Measurements from ENCODE around the gene SPRN. TPM values are rescaled to one million over a fixed set of nuclear protein-coding genes. Genes with fewer than 3 reads are reported as not detected.
"Not testable (repeated sequence)": the region's sequence is repeated elsewhere in the genome, so short reads cannot be mapped to it uniquely, and the experiment has no call there.

The SPRN gene
- total RNA-seq, 1 experiment from 2014 or later = not detected

DNA sequence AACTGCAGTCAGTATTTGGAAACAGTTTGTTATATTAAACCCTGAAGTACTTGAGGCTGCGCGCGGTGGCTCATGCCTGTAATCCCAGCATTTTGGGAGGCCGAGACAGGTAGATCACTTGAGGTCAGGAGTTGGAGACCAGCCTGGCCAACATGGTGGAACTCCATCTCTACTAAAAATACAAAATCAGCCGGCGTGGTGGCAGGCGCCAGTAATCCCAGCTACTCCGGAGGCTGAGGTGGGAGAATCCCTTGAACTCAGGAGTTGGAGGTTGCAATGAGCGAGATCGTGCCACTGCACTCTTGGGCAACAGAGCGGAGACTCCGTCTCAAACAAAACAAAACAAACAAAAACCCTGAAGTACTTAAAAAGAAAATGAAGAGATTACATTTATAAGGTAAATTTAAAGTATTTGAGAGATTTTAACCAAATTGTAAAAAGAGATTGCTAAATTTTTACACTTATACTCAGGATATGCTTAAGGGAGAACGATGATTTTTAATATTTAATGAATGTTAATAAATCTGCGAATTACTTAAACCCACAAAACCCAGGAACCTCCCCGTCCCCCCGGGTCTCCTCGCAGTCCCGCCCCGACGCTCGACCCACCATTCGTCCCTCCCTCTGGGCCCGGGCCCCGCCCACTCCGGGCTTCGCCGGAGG is 30.9 kb downstream of the SPRN start:
- in situ Hi-C loops (cut with HindIII; ENCODE audit: low sequenced_read_pairs) = no loop called here

GRCh38 chr10:133391761-133392518 is 32.5 kb downstream of the SPRN start:
- no peak for DNase-seq (ENCODE audit: low spot score)
- in situ Hi-C loops (cut with HindIII; ENCODE audit: low sequenced_read_pairs) = no loop called here

More for the DNA sequence above, 30.9 kb downstream of the SPRN start:
- DNase-seq (ENCODE audit: low spot score) = no peak

GRCh38 chr10:133391249-133391635 is 33.2 kb downstream of the SPRN start:
- no peak for DNase-seq (ENCODE audit: low spot score)

GRCh38 chr10:133390597-133391248 is 33.7 kb downstream of the SPRN start:
- in situ Hi-C loops (cut with HindIII; ENCODE audit: low sequenced_read_pairs) = no loop called here
- no peak for DNase-seq (ENCODE audit: low spot score)

More at GRCh38 chr10:133391249-133391635, 33.2 kb downstream of the SPRN start:
- in situ Hi-C loops (cut with HindIII; ENCODE audit: low sequenced_read_pairs) = no loop called here

DNA sequence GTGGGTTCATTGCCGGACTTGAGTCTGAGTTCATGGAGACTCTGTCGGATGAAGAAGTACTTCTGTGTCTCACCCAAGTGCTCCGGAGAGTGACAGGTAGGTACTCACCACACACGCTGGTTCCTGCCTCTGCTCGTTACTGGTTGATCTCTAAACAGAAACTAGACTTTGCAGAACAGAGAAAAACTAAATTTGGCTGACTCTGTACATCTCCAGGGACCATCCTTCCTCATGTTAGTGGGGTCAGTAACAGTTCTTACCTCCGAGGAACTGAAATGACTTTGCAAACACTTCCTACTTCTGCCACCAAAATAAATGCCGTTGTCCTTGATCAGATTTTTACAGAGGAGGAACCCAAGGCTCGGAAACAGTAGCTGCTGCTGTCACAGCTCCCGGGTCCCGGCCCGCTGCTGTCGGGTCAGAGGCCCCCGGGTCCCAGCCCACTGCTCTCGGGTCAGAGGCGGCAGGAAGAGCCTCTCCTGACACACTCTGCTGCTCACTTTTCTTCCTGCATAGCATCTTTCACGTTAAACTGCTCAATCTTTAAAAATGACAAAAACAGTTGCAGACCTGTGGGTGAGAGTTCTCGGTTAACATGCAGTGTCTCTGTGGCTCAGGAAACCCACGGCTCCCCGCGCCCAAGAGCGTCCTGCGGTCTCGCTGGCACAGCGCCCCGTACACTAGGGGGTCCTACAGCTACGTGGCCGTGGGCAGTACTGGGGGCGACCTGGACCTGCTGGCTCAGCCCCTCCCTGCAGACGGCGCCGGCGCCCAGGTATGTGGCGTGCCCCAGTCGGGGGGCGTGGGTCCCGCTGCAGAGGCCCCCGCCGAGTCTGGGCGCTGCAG is 35.2 kb downstream of the SPRN start:
- in situ Hi-C loops (cut with HindIII; ENCODE audit: low sequenced_read_pairs) = no loop called here
- no peak for DNase-seq (ENCODE audit: low spot score)

- DNase-seq (ENCODE audit: low spot score) = peak; percentile 17
- in situ Hi-C loops (cut with HindIII; ENCODE audit: low sequenced_read_pairs) = no loop called here
These were observed 36.0 kb downstream of the SPRN start for GRCh38 chr10:133388236-133388972.

- in situ Hi-C loops (cut with HindIII; ENCODE audit: low sequenced_read_pairs); DNase-seq (ENCODE audit: low spot score): not testable (repeated sequence)
These were observed 37.5 kb downstream of the SPRN start for GRCh38 chr10:133386951-133387350.

GRCh38 chr10:133385214-133385613 is 39.2 kb downstream of the SPRN start:
- DNase-seq (ENCODE audit: low spot score) = no peak
- in situ Hi-C loops (cut with HindIII; ENCODE audit: low sequenced_read_pairs) = no loop called here

GRCh38 chr10:133384071-133384470 is 40.4 kb downstream of the SPRN start:
- no peak for DNase-seq (ENCODE audit: low spot score)
- in situ Hi-C loops (cut with HindIII; ENCODE audit: low sequenced_read_pairs) = no loop called here

DNA sequence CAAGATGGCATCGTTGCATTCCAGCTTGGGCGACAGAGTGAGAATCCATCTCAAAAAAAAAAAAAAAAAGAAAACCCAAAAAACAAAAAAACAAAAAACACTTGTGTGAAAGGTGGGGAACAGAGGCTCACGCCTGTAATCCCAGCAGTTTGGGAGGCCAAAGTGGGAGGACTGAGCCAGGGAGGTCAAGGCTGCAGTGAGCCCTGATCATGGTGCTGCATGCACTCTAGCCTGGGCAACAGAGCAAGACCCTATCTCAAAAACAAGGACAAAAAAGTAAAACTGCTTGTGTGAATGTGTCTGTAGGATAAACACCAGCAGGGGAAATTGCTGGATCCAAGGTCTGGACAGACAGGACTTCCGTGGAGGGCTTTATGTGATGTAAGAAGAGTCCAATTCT is 40.9 kb downstream of the SPRN start:
- in situ Hi-C loops (cut with HindIII; ENCODE audit: low sequenced_read_pairs) = no loop called here
- no peak for DNase-seq (ENCODE audit: low spot score)

GRCh38 chr10:133381036-133381435 is 43.4 kb downstream of the SPRN start:
- in situ Hi-C loops (cut with HindIII; ENCODE audit: low sequenced_read_pairs) = no loop called here
- no peak for DNase-seq (ENCODE audit: low spot score)

- peak; percentile 20 for DNase-seq (ENCODE audit: low spot score)
- in situ Hi-C loops (cut with HindIII; ENCODE audit: low sequenced_read_pairs) = no loop called here
These were observed 44.4 kb downstream of the SPRN start for GRCh38 chr10:133379801-133380666.

- DNase-seq (ENCODE audit: low spot score) = peak; percentile 69
- in situ Hi-C loops (cut with HindIII; ENCODE audit: low sequenced_read_pairs) = no loop called here
These were observed 45.1 kb downstream of the SPRN start, which contains the start of gene PAOX for GRCh38 chr10:133379152-133379800. Gene PAOX, plus strand, starts transcription at chr10:133379262. Its CDS starts 55 bp downstream, at chr10:133379317.

GRCh38 chr10:133378251-133379096 is 46.0 kb downstream of the SPRN start:
- in situ Hi-C loops (cut with HindIII; ENCODE audit: low sequenced_read_pairs) = no loop called here
- peak; percentile 69 for DNase-seq (ENCODE audit: low spot score)

DNA sequence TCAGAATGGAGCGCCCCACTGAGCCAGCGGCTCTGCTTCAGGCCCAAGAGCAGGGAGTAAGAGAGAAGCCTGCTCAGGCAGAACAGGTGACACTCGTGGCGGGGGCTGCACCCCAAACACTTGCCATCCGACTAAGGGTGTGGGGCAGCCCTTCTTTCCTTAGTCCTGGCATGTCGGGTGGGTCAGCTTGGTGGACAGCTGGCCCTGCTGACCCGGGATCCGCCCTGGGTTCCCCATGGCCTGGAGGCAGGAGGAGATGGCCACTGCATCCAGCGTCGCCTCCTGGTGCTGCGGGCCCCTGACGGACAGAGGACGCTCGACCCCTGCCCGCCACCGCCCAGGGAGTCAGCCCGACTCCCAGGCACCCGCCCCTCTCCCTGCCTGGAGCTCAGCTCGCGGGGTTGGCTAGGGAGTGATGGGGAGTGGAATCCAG is 46.6 kb downstream of the SPRN start:
- no peak for DNase-seq (ENCODE audit: low spot score)
- in situ Hi-C loops (cut with HindIII; ENCODE audit: low sequenced_read_pairs) = no loop called here

DNA sequence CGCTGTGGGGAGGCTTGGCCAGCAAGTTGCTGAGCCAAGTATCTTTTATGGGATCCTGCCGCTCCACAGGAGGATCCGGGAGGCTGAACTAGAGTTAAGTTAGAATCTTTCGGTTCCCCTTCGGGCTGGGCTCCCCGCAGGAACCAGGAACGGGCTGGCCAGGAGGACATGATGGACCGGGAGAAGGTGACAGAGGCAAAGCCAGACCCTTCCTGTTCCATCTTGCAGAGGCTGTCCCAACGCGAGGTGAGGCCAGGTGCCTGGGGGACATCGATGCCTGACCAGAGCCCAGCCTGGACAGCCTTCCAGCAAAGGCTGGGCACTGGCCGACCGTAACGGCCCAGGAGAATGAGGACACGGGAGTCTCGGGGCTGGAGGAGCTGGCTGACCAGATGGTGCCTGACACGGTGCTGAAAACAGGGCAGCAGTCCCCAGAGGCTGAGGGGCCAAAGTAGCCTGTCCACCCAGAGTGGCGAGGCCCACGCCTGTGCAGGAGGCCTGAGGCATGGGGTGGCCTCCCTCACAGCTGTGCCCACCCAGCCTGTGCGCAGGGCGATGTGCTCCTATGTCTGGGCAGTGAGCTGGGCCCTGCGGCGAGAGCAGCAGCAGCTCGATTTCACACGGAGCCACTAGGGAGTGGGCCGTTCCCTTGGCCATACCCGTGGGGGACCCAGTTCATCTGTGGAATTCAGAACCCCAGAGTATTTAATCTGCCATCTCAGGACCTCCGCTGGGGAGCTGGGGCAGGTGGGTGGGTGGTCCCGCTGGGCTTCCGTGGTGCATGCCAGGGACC is 47.2 kb downstream of the SPRN start:
- no peak for DNase-seq (ENCODE audit: low spot score)
- in situ Hi-C loops (cut with HindIII; ENCODE audit: low sequenced_read_pairs) = no loop called here

All from G401 (cell line).